Osteocyte (in vitro differentiated cells): Measurements from ENCODE around the gene CHD5. TPM values are rescaled to one million over a fixed set of nuclear protein-coding genes. Genes with fewer than 3 reads are reported as not detected.

Experiments
- DNase-seq: peaks from one replicate; pipeline ENCODE4 v3.0.0; 2021; ENCODE audit warnings: mixed read lengths; ENCODE audit not compliant: unreplicated experiment; ENCODE audit errors: extremely low spot score
- H3K27ac Mint-ChIP-seq: one replicate; pipeline ENCODE4 v1.8.0; 2021; ENCODE audit warnings: mild to moderate bottlenecking, mixed read lengths; ENCODE audit not compliant: unreplicated experiment
- H3K27me3 Mint-ChIP-seq: one replicate; pipeline ENCODE4 v1.8.0; 2021; ENCODE audit warnings: mixed read lengths; ENCODE audit not compliant: unreplicated experiment
- H3K36me3 Mint-ChIP-seq: one replicate; pipeline ENCODE4 v1.8.0; 2021; ENCODE audit warnings: mixed read lengths; ENCODE audit not compliant: unreplicated experiment
- H3K4me1 Mint-ChIP-seq: one replicate; pipeline ENCODE4 v1.8.0; 2021; ENCODE audit warnings: mixed read lengths; ENCODE audit not compliant: unreplicated experiment
- H3K4me3 Mint-ChIP-seq: one replicate; pipeline ENCODE4 v1.8.0; 2021; ENCODE audit warnings: mild to moderate bottlenecking, moderate library complexity, mixed read lengths; ENCODE audit not compliant: unreplicated experiment
- H3K9me3 Mint-ChIP-seq: one replicate; pipeline ENCODE4 v1.8.0; 2021; ENCODE audit warnings: mixed read lengths; ENCODE audit not compliant: unreplicated experiment
- total RNA-seq: library from RNA; stranded (reverse); gene quantifications from 2 replicates; pipeline ENCODE4 v1.2.1, GENCODE V29; 2021
- TF ChIP-seq, protein P1 (sequence below): fragments of 200-600 bp; sonication (generic); IDR thresholded peaks from 2 replicates; pipeline ENCODE4 v1.5.0; 2021; ENCODE audit warnings: antibody characterized with exemption, mild to moderate bottlenecking, moderate library complexity

The CHD5 gene
- total RNA-seq, 1 donor from 2014 or later, result 0.43 TPM

DNA sequence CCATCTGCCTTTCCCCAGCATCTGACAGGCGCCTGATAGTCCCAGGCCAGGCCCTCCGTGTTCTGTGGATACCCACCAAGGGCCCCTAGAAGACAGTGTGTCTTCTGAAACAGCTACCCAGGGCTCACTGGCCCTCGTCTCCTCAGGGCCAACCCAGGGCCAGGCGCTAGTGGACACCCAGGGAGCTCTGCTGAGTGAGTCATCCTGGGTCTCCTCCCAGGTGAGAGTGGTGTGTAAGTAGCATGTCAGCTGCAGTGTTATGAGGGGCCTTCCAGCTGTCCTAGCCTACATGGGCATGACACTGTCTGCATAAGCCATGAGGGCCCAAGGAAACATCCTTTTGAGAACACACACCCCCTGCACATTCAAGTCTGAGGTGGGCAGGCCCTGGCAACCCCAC, 36.7 kb downstream of the CHD5 start:
- Mint-ChIP-seq H3K9me3 (no peaks in the 10 kb centered on the region), H3K4me1 (peaks cover under 1% of the 10 kb centered on the region), H3K4me3 (no peak overlapping the region), H3K27me3 (peaks cover 18% of the 10 kb centered on the region), H3K27ac (no peak overlapping the region), H3K36me3 (no peaks in the 10 kb centered on the region)
- DNase-seq, result no peak
- TF ChIP-seq, protein P1, sequence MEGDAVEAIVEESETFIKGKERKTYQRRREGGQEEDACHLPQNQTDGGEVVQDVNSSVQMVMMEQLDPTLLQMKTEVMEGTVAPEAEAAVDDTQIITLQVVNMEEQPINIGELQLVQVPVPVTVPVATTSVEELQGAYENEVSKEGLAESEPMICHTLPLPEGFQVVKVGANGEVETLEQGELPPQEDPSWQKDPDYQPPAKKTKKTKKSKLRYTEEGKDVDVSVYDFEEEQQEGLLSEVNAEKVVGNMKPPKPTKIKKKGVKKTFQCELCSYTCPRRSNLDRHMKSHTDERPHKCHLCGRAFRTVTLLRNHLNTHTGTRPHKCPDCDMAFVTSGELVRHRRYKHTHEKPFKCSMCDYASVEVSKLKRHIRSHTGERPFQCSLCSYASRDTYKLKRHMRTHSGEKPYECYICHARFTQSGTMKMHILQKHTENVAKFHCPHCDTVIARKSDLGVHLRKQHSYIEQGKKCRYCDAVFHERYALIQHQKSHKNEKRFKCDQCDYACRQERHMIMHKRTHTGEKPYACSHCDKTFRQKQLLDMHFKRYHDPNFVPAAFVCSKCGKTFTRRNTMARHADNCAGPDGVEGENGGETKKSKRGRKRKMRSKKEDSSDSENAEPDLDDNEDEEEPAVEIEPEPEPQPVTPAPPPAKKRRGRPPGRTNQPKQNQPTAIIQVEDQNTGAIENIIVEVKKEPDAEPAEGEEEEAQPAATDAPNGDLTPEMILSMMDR, result no peak

DNA sequence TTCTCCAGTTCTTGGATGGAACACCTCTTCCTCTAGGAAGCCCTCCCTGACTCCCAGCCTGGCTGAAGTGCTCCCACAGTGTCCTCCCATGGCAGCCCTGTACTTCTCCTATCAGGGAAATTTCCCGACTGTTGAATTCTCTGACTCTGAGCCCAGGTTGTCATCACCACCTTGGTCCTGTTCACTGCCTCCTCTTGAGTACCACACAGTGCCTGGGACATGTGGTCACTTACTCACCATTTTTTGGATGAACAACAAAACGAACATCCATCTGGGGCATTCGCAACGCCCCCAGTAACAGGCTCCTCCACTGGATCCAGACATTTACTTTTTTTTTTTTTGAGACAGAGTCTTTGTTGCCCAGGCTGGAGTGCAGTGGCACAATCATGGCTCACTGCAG, 37.4 kb downstream of the CHD5 start:
- Mint-ChIP-seq H3K4me1 (no peaks in the 10 kb centered on the region), H3K27me3 (peaks cover 13% of the 10 kb centered on the region), H3K36me3 (no peaks in the 10 kb centered on the region), H3K9me3 (no peaks in the 10 kb centered on the region), H3K4me3 (no peak overlapping the region), H3K27ac (no peak overlapping the region)
- no peak for DNase-seq
- TF ChIP-seq, protein P1, result no peak

DNA sequence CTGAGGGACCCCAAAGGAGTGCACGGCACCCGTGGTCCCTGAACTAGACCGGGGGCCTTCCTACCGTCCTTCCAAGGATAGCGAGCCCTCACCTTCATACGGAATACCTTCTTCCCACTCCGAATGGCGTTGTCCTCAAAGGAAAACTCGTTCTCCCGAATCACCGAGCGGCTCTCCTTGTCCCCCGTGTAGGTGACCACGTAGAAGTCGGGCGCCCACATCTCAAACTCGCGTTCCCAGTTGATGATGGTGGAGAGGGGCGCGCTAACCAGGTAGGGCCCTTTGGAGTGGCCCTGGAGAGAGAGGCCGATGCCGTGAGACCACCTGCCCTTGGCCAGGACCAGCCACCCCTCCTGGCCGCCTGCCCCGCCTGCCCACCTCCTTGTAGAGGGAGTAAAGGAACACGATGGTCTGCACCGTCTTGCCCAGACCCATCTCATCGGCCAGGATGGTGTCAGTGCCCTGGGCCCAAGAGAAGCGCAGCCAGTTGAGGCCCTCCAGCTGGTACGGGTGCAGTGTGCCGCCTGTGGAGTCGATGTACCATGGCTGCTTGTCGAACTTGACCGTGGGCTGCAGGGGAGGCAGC, 38.0 kb downstream of the CHD5 start:
- Mint-ChIP-seq H3K4me3 (no peak overlapping the region), H3K9me3 (no peaks in the 10 kb centered on the region), H3K27ac (no peak overlapping the region), H3K36me3 (no peaks in the 10 kb centered on the region), H3K4me1 (no peaks in the 10 kb centered on the region), H3K27me3 (peaks cover 16% of the 10 kb centered on the region)
- TF ChIP-seq, protein P1, result no peak
- DNase-seq, result no peak

DNA sequence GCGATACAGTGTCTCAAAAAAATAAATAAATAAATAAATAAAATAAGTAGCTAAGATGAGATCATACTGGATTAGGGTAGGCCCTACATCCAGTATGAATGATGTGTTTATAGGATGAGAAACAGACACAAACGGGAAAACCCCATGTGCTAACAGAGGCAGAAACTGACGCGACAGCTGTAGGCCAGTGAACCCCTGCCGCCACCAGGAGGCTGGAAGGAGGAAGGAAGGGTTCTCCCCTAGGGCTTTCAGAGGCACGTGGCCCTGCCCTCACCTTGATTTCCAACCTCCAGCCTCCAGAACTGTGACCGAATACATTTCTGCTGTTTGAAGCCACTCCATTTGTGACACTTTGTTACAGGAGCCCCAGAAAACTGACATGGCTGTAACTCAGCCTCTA, 38.5 kb downstream of the CHD5 start:
- Mint-ChIP-seq H3K27ac (no peak overlapping the region), H3K4me3 (no peak overlapping the region), H3K36me3 (no peaks in the 10 kb centered on the region), H3K27me3 (peaks cover 17% of the 10 kb centered on the region), H3K9me3 (no peaks in the 10 kb centered on the region), H3K4me1 (no peaks in the 10 kb centered on the region)
- TF ChIP-seq, protein P1, result no peak
- no peak for DNase-seq

DNA sequence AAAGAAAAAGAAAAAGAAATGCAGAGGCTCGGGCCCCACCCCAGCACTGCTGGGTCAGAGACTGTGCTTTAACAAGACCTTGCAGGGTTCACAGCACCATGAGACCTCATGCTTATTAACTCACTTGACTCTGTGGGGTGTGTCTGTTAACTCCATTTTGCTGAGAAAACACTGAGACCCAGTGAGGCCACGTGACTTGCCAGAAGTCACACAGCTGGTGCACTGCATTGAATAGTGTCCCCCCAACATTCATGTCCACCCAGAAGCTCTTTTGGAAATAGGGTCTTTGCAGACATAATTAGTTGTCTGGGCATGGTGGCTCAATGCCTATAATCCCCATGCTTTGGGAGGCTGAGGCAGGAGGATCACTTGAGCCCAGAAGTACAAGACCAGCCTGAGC, 39.7 kb downstream of the CHD5 start:
- H3K36me3 Mint-ChIP-seq, result no peaks in the 10 kb centered on the region
- H3K4me1 Mint-ChIP-seq, result no peaks in the 10 kb centered on the region
- H3K27me3 Mint-ChIP-seq, result peaks cover 14% of the 10 kb centered on the region
- H3K27ac Mint-ChIP-seq, result no peak overlapping the region
- TF ChIP-seq, protein P1, result no peak
- H3K4me3 Mint-ChIP-seq, result no peak overlapping the region
- no peaks in the 10 kb centered on the region for H3K9me3 Mint-ChIP-seq
- DNase-seq, result no peak
